MCF 10A (cell line): ENCODE data around the gene NFE2L1. TPM values are rescaled to one million over a fixed set of nuclear protein-coding genes. Genes with fewer than 3 reads are reported as not detected.
A peak's percentile ranks its signal among the peaks of the same experiment; 100 is the strongest.

Experiments
- BruUV-seq: library from RNA; stranded (reverse); fragments of 400-500 nt; replicated peaks from 2 replicates; lab custom pipeline; 2021; lab: Mats Ljungman, UMichigan
- CTCF ChIA-PET: fragments of 300-600 bp; sonication (Branson Sonifier 250); formaldehyde crosslinking; extraction: SDS; loops from one replicate; lab custom pipeline; 2021; ENCODE audit warnings: antibody characterized with exemption, inconsistent platforms; lab: Yijun Ruan, JAX
- POLR2A ChIA-PET: fragments of 300-600, 350-650 bp; sonication (Branson Sonifier 250); formaldehyde crosslinking; extraction: SDS; loops from one replicate; lab custom pipeline; 2020; ENCODE audit warnings: antibody characterized with exemption, inconsistent platforms; lab: Yijun Ruan, JAX
- DNase-seq: peaks from one replicate; pipeline ENCODE4 v3.0.0-alpha.2; 2018; ENCODE audit not compliant: unreplicated experiment
- H3K27ac Mint-ChIP-seq: one replicate; pipeline ENCODE4 v1.8.0; 2022; ENCODE audit warnings: mild to moderate bottlenecking, low read depth, mixed read lengths; ENCODE audit not compliant: unreplicated experiment
- H3K27me3 Mint-ChIP-seq: one replicate; pipeline ENCODE4 v1.8.0; 2022; ENCODE audit warnings: mixed read lengths; ENCODE audit not compliant: insufficient read depth, unreplicated experiment
- H3K36me3 Mint-ChIP-seq: one replicate; pipeline ENCODE4 v1.8.0; 2022; ENCODE audit warnings: mild to moderate bottlenecking, moderate library complexity, mixed read lengths; ENCODE audit not compliant: insufficient read depth, unreplicated experiment
- H3K4me1 Mint-ChIP-seq: one replicate; pipeline ENCODE4 v1.8.0; 2022; ENCODE audit warnings: mixed read lengths; ENCODE audit not compliant: insufficient read depth, unreplicated experiment
- H3K4me3 Mint-ChIP-seq: one replicate; pipeline ENCODE4 v1.8.0; 2022; ENCODE audit warnings: mild to moderate bottlenecking, moderate library complexity, mixed read lengths; ENCODE audit not compliant: unreplicated experiment
- H3K9me3 Mint-ChIP-seq: one replicate; pipeline ENCODE4 v1.8.0; 2022; ENCODE audit warnings: mixed read lengths; ENCODE audit not compliant: unreplicated experiment
- CTCF ChIP-seq: fragments of 200-600 bp; IDR thresholded peaks from one replicate; pipeline ENCODE4 v1.8.0; 2022; ENCODE audit warnings: antibody characterized with exemption, mild to moderate bottlenecking; ENCODE audit not compliant: unreplicated experiment
- intact Hi-C: fragments of 100-400 bp; cut with micrococcal nuclease; formaldehyde crosslinking; loops from 2 replicates; pipeline ENCODE4 v1.14.1; 2022
- total RNA-seq: library from RNA; stranded (reverse); gene quantifications from 2 replicates; pipeline ENCODE4 v1.2.3, GENCODE V29; 2022

NFE2L1 gene
- total RNA-seq, 1 experiment from 2014 or later, result 235 TPM

GRCh38 chr17:48025904-48026501 is 22.2 kb upstream of the NFE2L1 start:
- ChIA-PET CTCF (interaction anchor here (0.6 to 7.1 kb wide), 29 partner anchors 10 to 592 kb away, joined by 3 to 202 read pairs (median 5); partner anchors contain the start of genes CDK5RAP3, NFE2L1 and SNX11), POLR2A (interaction anchor here (0.6 to 5.0 kb wide), 21 partner anchors 21 to 889 kb away, joined by 3 to 220 read pairs (median 6); partner anchors contain the start of genes CBX1, NFE2L1, PNPO and SNX11)
- Mint-ChIP-seq H3K27me3 (no peaks in the 10 kb centered on the region), H3K4me1 (peaks cover 48% of the 10 kb centered on the region), H3K27ac (peak overlapping the region; percentile 100), H3K36me3 (peaks cover 10% of the 10 kb centered on the region), H3K9me3 (no peaks in the 10 kb centered on the region), H3K4me3 (peak overlapping the region; percentile 90)
- BruUV-seq, result no TSS peak
- TF ChIP-seq CTCF, result no peak
- intact Hi-C loops, result loop anchor here (1.0 kb wide), 4 partner anchors 22 to 592 kb away; partner anchors contain the start of gene NFE2L1
- peak; percentile 73 for DNase-seq

GRCh38 chr17:48026502-48027321 is 21.4 kb upstream of the NFE2L1 start:
- intact Hi-C loops, result loop anchor here (1.0 kb wide), 2 partner anchors 22 to 48 kb away; partner anchors contain the start of gene NFE2L1
- no peaks in the 10 kb centered on the region for H3K9me3 Mint-ChIP-seq
- POLR2A ChIA-PET, result interaction anchor here (0.7 to 5.0 kb wide), 14 partner anchors 10 to 889 kb away, joined by 3 to 220 read pairs (median 10); partner anchors contain the start of genes CBX1, NFE2L1 and SNX11
- no peaks in the 10 kb centered on the region for H3K27me3 Mint-ChIP-seq
- H3K27ac Mint-ChIP-seq, result peak overlapping the region; percentile 100
- peak; percentile 96 for DNase-seq
- CTCF ChIA-PET, result interaction anchor here (0.6 to 7.1 kb wide), 23 partner anchors 9 to 391 kb away, joined by 3 to 202 read pairs (median 5); partner anchors contain the start of genes NFE2L1 and SNX11
- H3K4me3 Mint-ChIP-seq, result peak overlapping the region; percentile 90
- TF ChIP-seq CTCF, result peak; percentile 96
- no TSS peak for BruUV-seq
- peaks cover 49% of the 10 kb centered on the region for H3K4me1 Mint-ChIP-seq
- H3K36me3 Mint-ChIP-seq, result peaks cover 10% of the 10 kb centered on the region

GRCh38 chr17:48027322-48027981 is 20.7 kb upstream of the NFE2L1 start:
- intact Hi-C loops, result no loop called here

More at GRCh38 chr17:48027322-48027981, 20.7 kb upstream of the NFE2L1 start:
- Mint-ChIP-seq H3K4me3 (no peak overlapping the region), H3K27me3 (no peaks in the 10 kb centered on the region), H3K4me1 (peaks cover 49% of the 10 kb centered on the region), H3K27ac (no peak overlapping the region), H3K36me3 (peaks cover 10% of the 10 kb centered on the region), H3K9me3 (no peaks in the 10 kb centered on the region)
- ChIA-PET POLR2A (interaction anchor here (1.0 to 5.0 kb wide), 12 partner anchors 9 to 888 kb away, joined by 3 to 220 read pairs (median 20); partner anchors contain the start of genes CBX1, NFE2L1 and SNX11), CTCF (interaction anchor here (0.7 to 7.1 kb wide), 15 partner anchors 8 to 311 kb away, joined by 3 to 202 read pairs (median 13); partner anchors contain the start of genes NFE2L1 and SNX11)
- BruUV-seq, result no TSS peak
- TF ChIP-seq CTCF, result no peak
- no peak for DNase-seq
